HG03354 (cell line): ENCODE data around the gene WHRN.

Experiments used
- ATAC-seq: cut with Tn5 transposase; IDR thresholded peaks from one replicate; pipeline ENCODE4 v1.9.1; 2021; ENCODE audit warnings: mild to moderate bottlenecking; ENCODE audit not compliant: unreplicated experiment, poor library complexity, severe bottlenecking

Gene WHRN

GRCh38 chr9:114494776-114495569, 10.3 kb downstream of the WHRN start:
- ATAC-seq, result no peak

DNA sequence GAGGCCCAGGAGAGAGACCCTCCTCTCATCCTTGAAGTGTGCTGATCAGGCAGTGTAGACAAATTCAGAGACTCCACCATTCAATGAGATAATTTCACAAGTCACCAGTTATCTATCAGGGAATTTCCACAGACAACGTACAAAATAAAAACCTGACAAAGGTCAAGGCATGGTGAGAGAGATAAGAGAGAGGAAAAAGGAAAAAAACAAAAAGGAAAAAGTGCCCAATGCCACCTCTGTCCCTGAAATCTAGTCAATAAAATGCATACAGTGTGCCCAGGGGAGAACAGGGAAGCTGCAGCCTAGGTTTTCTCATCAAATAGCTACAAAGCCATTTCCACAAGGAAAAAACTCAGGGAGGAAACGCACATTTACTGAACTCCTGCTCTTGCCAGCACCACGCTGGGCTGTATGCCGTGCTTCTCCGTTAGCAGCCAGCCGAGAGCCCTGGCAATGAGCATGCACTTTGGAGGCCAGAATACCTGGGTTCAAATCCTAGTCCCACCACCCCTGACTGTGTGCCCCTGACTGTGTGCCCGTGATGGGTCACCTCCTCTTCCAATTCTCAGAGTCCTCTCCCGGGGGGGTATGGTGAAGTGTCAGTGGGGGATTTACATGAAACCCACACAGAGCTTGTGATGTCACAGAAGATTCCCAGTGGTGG, 11.6 kb downstream of the WHRN start:
- ATAC-seq, result no peak

DNA sequence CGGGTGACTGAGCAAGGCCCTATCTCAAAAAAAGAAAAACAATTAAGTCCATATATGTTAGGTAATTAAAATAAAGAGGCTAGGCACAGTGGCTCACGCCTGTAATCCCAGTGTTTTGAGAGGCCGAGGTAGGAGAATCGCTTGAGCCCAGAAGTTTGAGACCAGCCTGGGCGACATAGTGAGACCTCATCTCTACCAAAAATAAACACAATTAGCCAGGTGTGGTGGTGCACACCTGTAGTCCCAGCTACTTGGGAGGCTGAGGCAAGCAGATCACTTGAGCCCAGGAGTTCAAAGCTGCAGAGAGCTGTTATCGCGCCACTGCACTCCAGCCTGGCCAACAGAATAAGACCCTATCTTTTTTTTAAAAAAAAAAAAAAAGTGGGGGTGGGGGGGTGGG, 12.3 kb downstream of the WHRN start:
- no peak for ATAC-seq

GRCh38 chr9:114491430-114492003, 13.8 kb downstream of the WHRN start:
- ATAC-seq, result no peak

DNA sequence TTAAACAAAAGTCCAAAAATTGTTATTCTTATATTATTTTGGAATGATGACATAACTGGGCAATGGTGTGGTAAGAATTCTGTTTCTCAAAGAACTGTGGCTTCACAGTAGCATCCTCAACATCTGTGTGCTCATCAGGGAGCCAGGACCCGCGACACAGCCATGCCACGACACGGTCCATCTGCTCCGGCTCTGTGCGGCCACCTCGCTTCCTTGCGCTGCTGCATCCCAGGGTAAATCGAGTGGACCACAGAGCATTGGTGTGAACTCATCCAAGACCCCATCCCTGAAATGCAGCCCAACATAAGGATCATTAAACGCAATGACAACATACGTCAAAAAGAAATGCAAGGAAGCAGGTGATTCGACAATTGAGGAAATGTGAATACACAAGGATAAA, 15.3 kb downstream of the WHRN start:
- ATAC-seq, result no peak

DNA sequence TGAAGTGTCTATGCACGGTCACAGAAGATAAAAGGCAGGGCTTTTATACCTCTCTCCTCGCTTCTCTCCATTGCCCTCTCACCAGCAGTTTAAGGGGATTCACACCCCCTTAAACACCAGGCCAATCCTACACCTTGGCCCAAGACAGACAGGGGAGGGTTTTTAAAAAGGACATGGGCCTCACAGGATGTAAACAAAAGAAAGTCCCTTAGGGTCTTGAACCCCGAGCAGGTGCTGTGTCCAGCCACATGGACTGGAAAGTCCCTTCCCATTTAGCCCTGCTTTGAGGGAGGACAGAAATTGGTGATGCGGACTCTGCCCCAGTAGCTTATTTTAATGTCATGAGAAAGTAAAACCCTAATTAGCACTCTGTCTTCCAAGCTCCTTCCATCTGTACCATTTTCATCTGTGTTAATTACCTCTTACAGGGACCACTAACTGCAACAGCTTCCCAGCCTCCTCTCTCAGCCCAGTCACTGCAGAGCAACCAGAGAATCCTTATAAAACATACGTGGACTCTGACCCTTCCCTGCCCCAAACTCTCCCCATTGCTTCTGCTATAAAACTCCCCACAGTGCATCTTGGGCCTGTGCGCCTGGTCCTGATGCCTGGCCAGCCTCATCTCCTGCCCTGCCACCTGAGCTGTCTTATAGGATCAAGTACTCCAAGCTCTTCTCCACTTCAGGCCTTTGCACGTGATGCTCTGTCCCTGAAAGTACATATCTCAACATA, 16.7 kb downstream of the WHRN start:
- no peak for ATAC-seq

DNA sequence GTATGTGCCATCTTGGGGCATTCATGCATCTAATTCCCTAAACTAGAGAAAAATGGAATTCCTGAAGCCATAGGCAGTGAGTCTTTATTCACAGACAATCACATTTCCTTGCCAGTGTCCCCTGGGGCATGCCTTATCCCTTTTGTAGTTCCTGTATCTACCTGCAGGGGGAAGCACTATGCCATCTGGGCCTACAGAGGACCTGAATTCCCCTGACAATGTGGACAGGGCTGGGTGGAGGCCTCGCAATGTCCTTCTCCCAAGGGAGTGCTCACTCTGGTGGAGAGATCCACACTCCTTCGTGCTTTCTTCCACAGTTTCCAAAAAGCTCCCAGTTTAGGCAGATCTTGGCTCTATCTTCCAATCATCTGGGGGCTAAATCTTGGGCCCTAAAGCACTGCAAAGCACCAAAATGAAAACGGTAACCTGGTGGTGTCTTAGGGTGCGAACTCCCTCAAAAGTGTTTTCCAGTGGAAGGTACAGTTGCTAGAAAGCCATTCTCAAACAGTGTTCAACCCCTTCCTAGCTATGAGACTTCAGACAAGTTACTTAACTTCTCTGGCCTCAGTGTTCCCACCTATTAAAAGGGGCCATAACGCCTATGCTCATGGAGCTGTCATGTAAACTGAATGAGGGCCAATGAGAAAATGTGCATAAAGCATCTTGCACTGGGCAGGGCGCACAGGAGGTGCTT, 17.5 kb downstream of the WHRN start:
- ATAC-seq, result peak; percentile 73

DNA sequence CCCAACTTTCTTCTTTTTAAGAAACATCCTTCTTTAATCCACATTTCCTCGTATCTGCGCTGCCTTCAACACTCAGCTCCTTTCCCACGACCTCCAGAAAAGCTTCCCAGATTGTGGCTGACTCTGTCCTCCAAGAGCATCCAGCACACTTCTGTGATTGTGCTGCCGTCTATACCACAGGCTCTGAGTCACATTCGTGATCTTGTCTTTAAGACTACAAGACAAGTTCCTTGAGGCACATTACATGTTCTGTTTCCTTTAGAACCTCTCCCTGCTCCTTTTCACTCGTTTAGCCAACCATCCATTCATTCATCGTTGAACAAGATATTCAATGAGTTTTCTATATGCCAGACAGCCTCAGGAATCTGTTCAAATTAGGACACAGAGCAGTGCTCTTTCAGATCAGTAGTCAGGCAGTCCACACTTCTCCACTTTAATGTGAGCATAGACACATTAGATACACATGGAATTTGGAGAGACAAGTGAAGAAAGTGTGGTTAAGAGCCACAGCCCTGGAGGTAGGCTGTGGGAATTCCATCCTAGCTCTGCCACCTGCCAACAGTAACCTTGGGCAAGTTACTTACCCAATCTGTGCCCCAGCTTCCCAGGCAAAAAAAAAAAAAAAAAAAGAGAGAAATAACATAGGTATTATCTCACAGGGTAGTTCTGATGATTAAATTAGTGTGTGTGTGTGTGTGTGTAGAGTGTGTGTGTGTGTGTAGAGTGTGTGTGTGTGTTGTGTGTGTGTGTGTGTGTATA, 18.9 kb downstream of the WHRN start:
- no peak for ATAC-seq

GRCh38 chr9:114484854-114485443, 20.3 kb downstream of the WHRN start:
- ATAC-seq, result peak; percentile 53

DNA sequence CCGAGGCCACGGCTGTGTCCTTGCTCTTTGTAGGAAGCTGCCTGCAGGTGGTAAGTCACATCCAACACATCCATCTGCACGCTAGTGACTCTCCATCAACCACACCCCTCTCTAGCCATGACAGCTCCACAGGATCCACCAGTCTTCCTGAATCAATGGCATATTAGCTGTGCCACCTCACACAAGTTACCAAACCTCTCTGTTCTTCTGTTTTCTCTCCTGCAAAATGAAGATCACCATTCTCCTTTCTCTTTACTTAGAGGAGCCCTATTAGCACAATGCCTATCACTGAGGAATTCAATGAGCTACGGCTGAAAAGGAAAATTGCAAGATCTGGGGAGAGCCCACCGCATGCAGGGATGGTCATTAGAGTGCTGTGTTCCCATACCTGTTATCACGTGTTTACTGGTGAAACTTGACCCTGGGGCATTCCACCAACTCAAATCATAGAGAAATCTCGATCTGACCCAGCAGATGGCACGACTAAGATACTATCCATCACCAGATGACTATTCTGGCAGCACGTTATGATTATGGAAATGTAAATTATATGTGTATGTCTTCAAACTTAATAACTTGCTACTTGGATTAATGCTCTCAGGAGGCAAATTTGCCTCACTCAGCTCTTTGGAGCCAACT, 20.9 kb downstream of the WHRN start:
- no peak for ATAC-seq

DNA sequence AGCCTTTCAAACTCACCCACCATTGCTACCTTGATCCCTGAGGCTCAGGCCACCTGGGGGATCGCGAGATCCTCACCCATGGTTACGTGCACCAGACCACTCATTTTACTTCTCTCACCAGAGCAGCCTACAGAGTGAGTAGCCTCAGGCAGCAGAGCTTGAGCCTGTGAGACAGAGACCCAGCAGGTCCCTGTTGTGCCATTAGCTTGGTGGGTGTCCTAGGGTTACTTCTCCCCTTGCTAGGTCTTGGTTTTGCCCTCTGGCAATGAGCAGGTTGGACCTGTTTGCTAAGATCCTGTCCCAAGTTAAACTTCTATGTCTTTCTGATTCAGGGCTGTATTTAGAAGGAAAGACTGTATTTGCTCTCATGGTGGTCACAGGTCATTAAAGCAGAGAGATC, 21.8 kb downstream of the WHRN start:
- ATAC-seq, result no peak

- ATAC-seq, result no peak
Observed at GRCh38 chr9:114482593-114482992, 22.7 kb downstream of the WHRN start.

DNA sequence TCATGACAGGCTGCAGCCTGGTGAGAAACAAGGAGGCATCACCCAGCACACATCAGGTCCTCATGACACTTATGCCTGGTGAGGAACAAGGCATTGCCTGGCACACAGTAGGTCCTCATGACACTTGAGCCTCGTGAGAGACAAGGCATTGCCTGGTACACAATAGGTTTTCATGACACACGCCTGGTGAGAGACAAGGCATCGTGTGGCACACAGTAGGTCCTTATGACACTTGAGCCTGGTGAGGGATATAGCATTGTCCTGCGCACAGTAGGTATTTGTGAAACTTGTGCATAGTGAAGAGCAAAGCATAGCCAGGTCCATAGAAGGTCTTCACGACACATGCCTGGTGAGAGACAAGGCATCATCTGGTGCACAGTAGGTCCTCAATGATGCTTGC, 23.5 kb downstream of the WHRN start:
- no peak for ATAC-seq

GRCh38 chr9:114480746-114481435, 24.4 kb downstream of the WHRN start:
- ATAC-seq, result no peak

DNA sequence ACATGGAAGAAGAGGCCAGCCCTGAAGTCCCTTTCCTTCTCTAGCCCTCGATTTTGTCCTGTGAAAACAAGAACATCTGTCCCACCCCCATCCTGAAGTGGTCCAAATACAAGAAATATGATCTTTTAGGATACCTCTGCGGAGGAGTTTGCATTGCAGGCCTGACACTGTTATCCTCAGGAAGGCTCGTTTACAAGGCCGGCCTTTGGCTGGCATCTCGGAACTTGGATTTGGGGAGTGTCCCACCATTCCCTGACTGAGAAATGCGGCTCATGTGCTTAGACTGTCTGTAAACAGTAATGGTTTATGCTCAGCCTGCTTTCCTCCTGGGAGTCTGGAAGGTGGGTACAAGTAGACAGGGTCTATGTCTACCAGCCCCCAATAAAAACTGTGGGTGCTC, 26.4 kb downstream of the WHRN start:
- no peak for ATAC-seq

- ATAC-seq, result no peak
Observed at GRCh38 chr9:114478459-114478858, 26.8 kb downstream of the WHRN start.

GRCh38 chr9:114477642-114478041, 27.6 kb downstream of the WHRN start:
- ATAC-seq, result no peak
